Measurements from ENCODE around the gene FXYD1.

GRCh38 chr19:35098413-35099049, 40.1 kb upstream of the FXYD1 start:
- TF ChIP-seq, protein P1, sequence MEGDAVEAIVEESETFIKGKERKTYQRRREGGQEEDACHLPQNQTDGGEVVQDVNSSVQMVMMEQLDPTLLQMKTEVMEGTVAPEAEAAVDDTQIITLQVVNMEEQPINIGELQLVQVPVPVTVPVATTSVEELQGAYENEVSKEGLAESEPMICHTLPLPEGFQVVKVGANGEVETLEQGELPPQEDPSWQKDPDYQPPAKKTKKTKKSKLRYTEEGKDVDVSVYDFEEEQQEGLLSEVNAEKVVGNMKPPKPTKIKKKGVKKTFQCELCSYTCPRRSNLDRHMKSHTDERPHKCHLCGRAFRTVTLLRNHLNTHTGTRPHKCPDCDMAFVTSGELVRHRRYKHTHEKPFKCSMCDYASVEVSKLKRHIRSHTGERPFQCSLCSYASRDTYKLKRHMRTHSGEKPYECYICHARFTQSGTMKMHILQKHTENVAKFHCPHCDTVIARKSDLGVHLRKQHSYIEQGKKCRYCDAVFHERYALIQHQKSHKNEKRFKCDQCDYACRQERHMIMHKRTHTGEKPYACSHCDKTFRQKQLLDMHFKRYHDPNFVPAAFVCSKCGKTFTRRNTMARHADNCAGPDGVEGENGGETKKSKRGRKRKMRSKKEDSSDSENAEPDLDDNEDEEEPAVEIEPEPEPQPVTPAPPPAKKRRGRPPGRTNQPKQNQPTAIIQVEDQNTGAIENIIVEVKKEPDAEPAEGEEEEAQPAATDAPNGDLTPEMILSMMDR (IDR thresholded peaks at IDR 0.05; ENCODE audit: low read depth, low read length), result no peak
- no peak for TF ChIP-seq EZH2phosphoT487 (IDR thresholded peaks at IDR 0.05; ENCODE audit: low read depth)

Data from OCI-LY3 (cell line).